Immature natural killer cell (primary cell): ENCODE results near the gene LIMK1. TPM values are rescaled to one million over a fixed set of nuclear protein-coding genes. Genes with fewer than 3 reads are reported as not detected.
"Not testable (repeated sequence)": the region's sequence is repeated elsewhere in the genome, so short reads cannot be mapped to it uniquely, and the experiment has no call there.

ENCODE experiments used
- DNase-seq, 3 donors: peaks; one replicate each; pipeline ENCODE4 v3.0.0; 2022; ENCODE audit warnings: mixed read lengths in 1 of 3
- H3K27ac Mint-ChIP-seq, 6 donors: one replicate each; pipeline ENCODE4 v1.8.0; 2020; ENCODE audit warnings: mixed read lengths in 6 of 6, mild to moderate bottlenecking in 5 of 6, inconsistent platforms in 4 of 6, moderate library complexity in 3 of 6
- H3K27me3 Mint-ChIP-seq, 3 donors: one replicate each; pipeline ENCODE4 v1.8.0; 2020 to 2021; ENCODE audit warnings: low read depth in 3 of 3, mild to moderate bottlenecking in 3 of 3, mixed read lengths in 3 of 3, moderate library complexity in 3 of 3, inconsistent platforms in 1 of 3
- H3K36me3 Mint-ChIP-seq, 3 donors: one replicate each; pipeline ENCODE4 v1.8.0; 2020; ENCODE audit warnings: mixed read lengths in 3 of 3, inconsistent platforms in 2 of 3, mild to moderate bottlenecking in 2 of 3
- H3K4me1 Mint-ChIP-seq, 2 donors: one replicate each; pipeline ENCODE4 v1.8.0; 2020; ENCODE audit warnings: inconsistent platforms in 2 of 2, mild to moderate bottlenecking in 2 of 2, mixed read lengths in 2 of 2, moderate library complexity in 1 of 2
- H3K4me3 Mint-ChIP-seq, 5 donors: one replicate each; pipeline ENCODE4 v1.8.0; 2020; ENCODE audit warnings: mild to moderate bottlenecking in 5 of 5, mixed read lengths in 5 of 5, inconsistent platforms in 3 of 5, moderate library complexity in 3 of 5
- H3K9me3 Mint-ChIP-seq, 6 donors: one replicate each; pipeline ENCODE4 v1.8.0; 2020; ENCODE audit warnings: mild to moderate bottlenecking in 6 of 6, mixed read lengths in 6 of 6, inconsistent platforms in 4 of 6, moderate library complexity in 3 of 6
- polyA plus RNA-seq, 3 donors: library from polyadenylated mRNA; unstranded; fragments of 300-500 nt; fragmentation: Illumina TruSeq; gene quantifications; one replicate each; pipeline ENCODE4 v1.2.3, GENCODE V29; 2021

Gene LIMK1
- polyA plus RNA-seq, 3 donors from 2014 or later, result 8.2 to 38.1 (median 18.8) TPM

DNA sequence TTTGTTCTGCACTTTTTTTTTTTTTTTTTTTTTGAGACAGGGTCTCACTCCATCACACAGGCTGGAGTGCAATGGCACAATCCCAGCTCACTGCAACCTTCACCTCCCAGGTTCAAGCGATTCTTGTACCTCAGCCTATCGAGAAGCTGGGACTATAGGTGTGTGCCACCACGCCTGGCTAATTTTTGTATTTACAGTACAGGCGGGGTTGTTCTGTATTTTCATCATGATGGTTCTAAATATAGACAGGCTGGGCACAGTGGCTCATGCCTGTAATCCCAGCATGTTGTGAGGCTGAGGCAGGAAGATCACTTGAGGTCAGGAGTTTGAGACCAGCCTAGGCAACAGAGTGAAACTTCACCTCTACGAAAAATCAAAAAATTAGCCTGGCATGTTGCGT is 83.7 kb downstream of the LIMK1 start:
- H3K4me3 Mint-ChIP-seq, H3K27me3 Mint-ChIP-seq: not testable (repeated sequence)

More for the DNA sequence above, 83.7 kb downstream of the LIMK1 start:
- H3K36me3 Mint-ChIP-seq, H3K4me1 Mint-ChIP-seq, H3K9me3 Mint-ChIP-seq, DNase-seq, H3K27ac Mint-ChIP-seq: not testable (repeated sequence)

Other genes starting within 250 kb of the LIMK1 start
- under 1 TPM in 1 of 3 donors, not detected in 2; 0.46 TPM for gene METTL27, start 241.3 kb upstream of the LIMK1 start, polyA plus RNA-seq
- not detected for gene TMEM270, start 222.6 kb upstream of the LIMK1 start, polyA plus RNA-seq
- gene ELN, start 55.6 kb upstream of the LIMK1 start, polyA plus RNA-seq, result not detected
- gene EIF4H, start 90.6 kb downstream of the LIMK1 start, polyA plus RNA-seq, result 100 to 1,000 TPM; 177 to 278 (median 246) TPM
- gene LAT2, start 126.2 kb downstream of the LIMK1 start, polyA plus RNA-seq, result 100 to 1,000 TPM; 231 to 266 (median 256) TPM
- 10 to 100 TPM; 48.1 to 79.5 (median 63.0) TPM for gene RFC2, start 170.6 kb downstream of the LIMK1 start, polyA plus RNA-seq
- 1 to 10 TPM in 1 of 3 donors, under 1 TPM in 1, not detected in 1; 0.51 to 1.6 TPM for gene CLIP2, start 205.6 kb downstream of the LIMK1 start, polyA plus RNA-seq